OCI-LY1 (cell line): ENCODE data around the gene TGM2.

Source experiments
- H2AFZ ChIP-seq: fragments of 200-600 bp; sonication (generic), shearing (Covaris generic); 2 replicates; pipeline ENCODE4 v1.6.0; 2014; ENCODE audit warnings: antibody characterized with exemption, mild to moderate bottlenecking, low read length
- H3F3A ChIP-seq: fragments of 200-600 bp; sonication (generic), shearing (Covaris generic); 2 replicates; pipeline ENCODE4 v1.6.0; 2014; ENCODE audit warnings: mild to moderate bottlenecking, antibody characterized with exemption, low read length, moderate library complexity; ENCODE audit not compliant: insufficient read depth
- H3K27ac ChIP-seq: fragments of 200-600 bp; sonication (generic); 2 replicates; pipeline ENCODE4 v1.5.1; 2014; ENCODE audit warnings: low read length, mixed run types, mild to moderate bottlenecking, low read depth; ENCODE audit not compliant: poor library complexity, severe bottlenecking
- H3K27me3 ChIP-seq: fragments of 200-600 bp; sonication (generic); 2 replicates; pipeline ENCODE4 v1.6.0; 2014; ENCODE audit warnings: antibody characterized with exemption, mild to moderate bottlenecking, low read length, moderate library complexity; ENCODE audit not compliant: insufficient read depth
- H3K36me3 ChIP-seq: fragments of 200-600 bp; sonication (generic); 2 replicates; pipeline ENCODE4 v1.6.1; 2014; ENCODE audit warnings: mild to moderate bottlenecking, antibody characterized with exemption, low read length, moderate library complexity, mixed read lengths; ENCODE audit not compliant: insufficient read depth
- H3K4me1 ChIP-seq: fragments of 200-600 bp; sonication (generic); 2 replicates; pipeline ENCODE4 v1.5.1; 2014; ENCODE audit warnings: mild to moderate bottlenecking, low read length, moderate library complexity; ENCODE audit not compliant: insufficient read depth, severe bottlenecking
- H3K4me2 ChIP-seq: fragments of 200-600 bp; sonication (generic), shearing (Covaris generic); 2 replicates; pipeline ENCODE4 v1.6.1; 2014; ENCODE audit warnings: low read length
- H3K4me3 ChIP-seq: fragments of 200-600 bp; sonication (generic); 2 replicates; pipeline ENCODE4 v1.5.1; 2014; ENCODE audit warnings: low read length, low read depth, mild to moderate bottlenecking, mixed read lengths; ENCODE audit not compliant: poor library complexity, severe bottlenecking
- H3K79me2 ChIP-seq: fragments of 200-600 bp; shearing (Covaris generic); 2 replicates; pipeline ENCODE4 v1.6.1; 2016; ENCODE audit warnings: mixed run types, low read length, mixed read lengths; ENCODE audit not compliant: insufficient read depth
- H3K9ac ChIP-seq: fragments of 200-600 bp; sonication (generic), shearing (Covaris generic); 2 replicates; pipeline ENCODE4 v1.6.1; 2014; ENCODE audit warnings: mild to moderate bottlenecking, low read length, mixed read lengths
- H3K9me2 ChIP-seq: fragments of 200-600 bp; sonication (generic), shearing (Covaris generic); 2 replicates; pipeline ENCODE4 v1.6.1; 2014; ENCODE audit warnings: low read depth, mild to moderate bottlenecking, low read length, mixed read lengths
- H3K9me3 ChIP-seq: fragments of 200-600 bp; shearing (Covaris generic); 2 replicates; pipeline ENCODE4 v1.6.1; 2014; ENCODE audit warnings: low read length, mixed read lengths
- H4K20me1 ChIP-seq: fragments of 200-600 bp; sonication (generic), shearing (Covaris generic); 2 replicates; pipeline ENCODE4 v1.6.0; 2016; ENCODE audit warnings: mild to moderate bottlenecking, low read length; ENCODE audit not compliant: insufficient read depth
- CTCF ChIP-seq: fragments of 200-600 bp; sonication (generic), shearing (Covaris generic); IDR thresholded peaks from 2 replicates; pipeline ENCODE4 v1.5.1; 2017; ENCODE audit warnings: mild to moderate bottlenecking, antibody characterized with exemption, low read length, moderate library complexity, mixed read lengths
- EZH2 ChIP-seq: fragments of 200-600 bp; sonication (generic), shearing (Covaris generic); IDR thresholded peaks from 2 replicates; pipeline ENCODE4 v1.8.0; 2017; ENCODE audit warnings: borderline replicate concordance, mixed run types, mild to moderate bottlenecking, antibody characterized with exemption, low read length, moderate library complexity, mixed read lengths

TGM2 gene

GRCh38 chr20:38161412-38161774, 3.7 kb downstream of the TGM2 start:
- no peak overlapping the region for H3K27ac ChIP-seq
- H3K4me2 ChIP-seq, result no peak overlapping the region
- no peaks in the 10 kb centered on the region for H3K9me3 ChIP-seq
- peaks cover 7% of the 10 kb centered on the region for H3K27me3 ChIP-seq
- H3K79me2 ChIP-seq, result no peaks in the 10 kb centered on the region
- H4K20me1 ChIP-seq, result no peaks in the 10 kb centered on the region
- H3K9ac ChIP-seq, result no peak overlapping the region
- H3K4me1 ChIP-seq, result peaks cover 5% of the 10 kb centered on the region
- no peaks in the 10 kb centered on the region for H3F3A ChIP-seq
- no peak for TF ChIP-seq CTCF
- no peak for TF ChIP-seq EZH2
- H2AFZ ChIP-seq, result no peak overlapping the region
- no peaks in the 10 kb centered on the region for H3K36me3 ChIP-seq
- H3K4me3 ChIP-seq, result no peak overlapping the region
- H3K9me2 ChIP-seq, result no peaks in the 10 kb centered on the region

DNA sequence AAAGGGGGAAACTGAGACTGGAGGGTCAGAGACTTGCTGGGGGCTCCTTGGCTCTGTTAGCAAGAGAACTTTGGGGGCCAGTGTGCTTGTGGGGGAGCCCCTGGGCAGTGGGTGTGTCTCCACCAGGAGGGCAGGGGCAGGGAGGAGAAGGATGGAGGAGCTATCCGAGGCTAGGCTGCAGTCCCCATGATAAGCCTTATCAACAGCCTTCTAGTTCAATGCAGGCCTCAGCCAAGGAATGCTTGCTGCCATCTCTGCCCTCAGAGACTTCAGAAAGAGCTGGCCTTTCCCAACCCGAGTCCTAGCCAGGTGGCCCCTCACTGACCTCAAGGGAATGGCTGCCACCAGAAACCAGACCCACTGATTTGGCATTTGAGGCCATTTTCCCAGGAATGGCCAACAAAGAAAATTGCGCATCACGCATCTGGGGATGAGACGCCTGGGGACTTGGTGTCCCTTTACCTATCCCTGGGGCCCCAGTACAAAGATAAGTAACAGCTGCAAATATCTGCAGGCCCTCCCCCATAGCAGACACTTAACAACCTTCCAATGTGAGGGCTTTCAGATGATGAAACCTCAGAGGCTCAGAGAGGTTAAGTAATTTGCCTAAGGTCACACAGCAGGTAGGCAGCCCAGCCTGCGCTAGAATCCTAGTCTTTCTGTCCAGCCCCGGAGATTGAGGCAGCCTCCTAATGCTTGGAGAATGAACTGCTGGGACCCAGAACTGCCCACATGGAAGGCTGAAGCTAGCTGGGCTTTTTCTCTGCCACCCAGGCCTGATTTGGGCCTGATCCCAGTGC, 4.9 kb downstream of the TGM2 start:
- Histone ChIP-seq H2AFZ (no peak overlapping the region), H3F3A (no peaks in the 10 kb centered on the region), H3K27ac (no peak overlapping the region), H3K4me2 (no peak overlapping the region), H3K4me1 (peaks cover 3% of the 10 kb centered on the region), H3K79me2 (no peaks in the 10 kb centered on the region), H3K36me3 (no peaks in the 10 kb centered on the region), H4K20me1 (no peaks in the 10 kb centered on the region), H3K4me3 (no peak overlapping the region), H3K9me2 (no peaks in the 10 kb centered on the region), H3K27me3 (peaks cover 7% of the 10 kb centered on the region), H3K9me3 (no peaks in the 10 kb centered on the region), H3K9ac (no peak overlapping the region)
- TF ChIP-seq EZH2 (no peak), CTCF (no peak)

- peaks cover 6% of the 10 kb centered on the region for H3K27me3 ChIP-seq
- H3K9ac ChIP-seq, result no peak overlapping the region
- H3K27ac ChIP-seq, result no peak overlapping the region
- no peak overlapping the region for H2AFZ ChIP-seq
- no peaks in the 10 kb centered on the region for H3K9me3 ChIP-seq
- H3K79me2 ChIP-seq, result no peaks in the 10 kb centered on the region
- no peak for TF ChIP-seq CTCF
- TF ChIP-seq EZH2, result no peak
- no peak overlapping the region for H3K4me2 ChIP-seq
- no peaks in the 10 kb centered on the region for H3K9me2 ChIP-seq
- no peak overlapping the region for H3K4me3 ChIP-seq
- H3K4me1 ChIP-seq, result no peaks in the 10 kb centered on the region
- H3K36me3 ChIP-seq, result no peaks in the 10 kb centered on the region
- H4K20me1 ChIP-seq, result no peaks in the 10 kb centered on the region
- no peaks in the 10 kb centered on the region for H3F3A ChIP-seq
Observed at GRCh38 chr20:38159566-38159956, 5.5 kb downstream of the TGM2 start.
